Activated T-cell treated with anti-CD3 and anti-CD28 coated beads, Interleukin-2, amount 50 U/mL, for 4 hours (primary cell): ENCODE results near the gene IFRD1. TPM values are rescaled to one million over a fixed set of nuclear protein-coding genes. Genes with fewer than 3 reads are reported as not detected.
"Not testable (repeated sequence)": the region's sequence is repeated elsewhere in the genome, so short reads cannot be mapped to it uniquely, and the experiment has no call there.

Experiments
- ATAC-seq, 2 donors: fragments of 200-7000 bp; cut with Tn5 transposase; one replicate each; pipeline ENCODE4 v1.10.0; 2021
- DNase-seq: peaks from one replicate; pipeline ENCODE4 v3.0.0-alpha.2; 2020
- H3K27me3 Mint-ChIP-seq: one replicate; pipeline ENCODE4 v1.8.0; 2021; ENCODE audit warnings: low read depth, mixed read lengths
- H3K36me3 Mint-ChIP-seq: one replicate; pipeline ENCODE4 v1.8.0; 2022; ENCODE audit warnings: mixed read lengths; ENCODE audit not compliant: insufficient read depth
- H3K4me1 Mint-ChIP-seq: one replicate; pipeline ENCODE4 v1.8.0; 2021; ENCODE audit warnings: low read depth, mixed read lengths
- H3K4me3 Mint-ChIP-seq: one replicate; pipeline ENCODE4 v1.8.0; 2021; ENCODE audit warnings: mild to moderate bottlenecking, moderate library complexity, mixed read lengths
- H3K9me3 Mint-ChIP-seq: one replicate; pipeline ENCODE4 v1.8.0; 2021; ENCODE audit warnings: mixed read lengths
- total RNA-seq, 3 donors: library from RNA; stranded (reverse); gene quantifications; one replicate each; pipeline ENCODE4 v1.2.1, GENCODE V29; 2021

Gene IFRD1
- total RNA-seq, 3 donors from 2014 or later, result 83.5 to 90.2 (median 86.8) TPM

DNA sequence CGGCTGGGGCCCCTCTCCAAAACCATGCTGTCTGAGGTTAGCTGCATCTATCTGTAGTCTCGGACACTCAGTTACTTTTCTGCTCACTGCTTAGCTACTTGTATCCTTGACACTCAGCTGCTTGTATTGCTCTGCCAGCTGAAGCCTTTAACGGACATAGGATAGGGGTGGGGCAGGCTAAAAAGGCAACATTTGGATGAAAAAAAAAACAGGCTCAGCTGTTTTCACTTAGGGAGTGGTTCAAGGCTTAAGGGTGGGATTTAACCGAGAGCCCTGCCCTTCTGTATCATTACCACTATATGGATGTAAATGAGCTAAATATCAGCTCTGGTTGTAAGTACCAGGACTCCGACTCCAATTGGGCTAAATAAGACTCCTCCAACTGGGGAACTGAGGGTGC lies 59.1 kb downstream of the IFRD1 start:
- no peaks in the 10 kb centered on the region for H3K36me3 Mint-ChIP-seq
- DNase-seq (no peak), ATAC-seq (no peak)
- no peaks in the 10 kb centered on the region for H3K9me3 Mint-ChIP-seq
- H3K4me3 Mint-ChIP-seq, result no peak overlapping the region
- H3K27me3 Mint-ChIP-seq, result peaks cover 12% of the 10 kb centered on the region
- no peaks in the 10 kb centered on the region for H3K4me1 Mint-ChIP-seq

DNA sequence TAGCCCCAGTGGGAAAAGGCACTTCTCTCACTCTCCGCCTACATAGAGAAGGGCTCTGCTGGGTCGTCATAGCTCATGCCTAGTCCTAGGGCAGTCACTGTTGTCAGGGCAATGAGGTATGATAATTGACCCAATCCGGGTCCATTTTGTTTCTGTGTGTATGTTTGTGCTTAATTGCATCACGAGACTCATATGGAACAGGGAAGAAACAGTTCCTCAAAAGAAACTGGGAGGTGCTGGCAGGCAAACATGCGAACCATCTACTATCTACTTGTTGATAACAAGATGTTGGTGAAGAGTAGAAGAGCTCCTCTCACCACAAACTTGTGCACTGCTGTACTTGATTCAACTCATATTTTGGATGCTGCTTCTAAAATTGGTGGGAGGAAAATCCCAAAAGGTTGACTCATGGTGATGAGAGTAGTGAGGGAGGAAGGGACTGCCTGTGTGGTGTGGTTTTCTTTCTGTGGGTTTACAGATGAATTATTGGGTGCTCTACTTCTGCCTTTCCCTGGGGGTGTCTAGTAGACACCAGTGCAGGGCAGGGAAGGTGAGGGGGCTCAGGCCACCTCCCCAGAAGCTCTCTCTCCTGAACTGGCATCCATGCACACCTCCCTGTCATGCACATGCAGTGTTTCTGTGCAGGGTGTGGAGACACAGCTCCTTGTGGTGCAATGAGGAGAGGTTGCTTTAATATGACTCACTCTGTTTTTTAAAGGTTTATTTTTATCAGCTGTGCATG lies 59.9 kb downstream of the IFRD1 start:
- no peaks in the 10 kb centered on the region for H3K4me1 Mint-ChIP-seq
- peak; percentile 63 to 76 for ATAC-seq

DNA sequence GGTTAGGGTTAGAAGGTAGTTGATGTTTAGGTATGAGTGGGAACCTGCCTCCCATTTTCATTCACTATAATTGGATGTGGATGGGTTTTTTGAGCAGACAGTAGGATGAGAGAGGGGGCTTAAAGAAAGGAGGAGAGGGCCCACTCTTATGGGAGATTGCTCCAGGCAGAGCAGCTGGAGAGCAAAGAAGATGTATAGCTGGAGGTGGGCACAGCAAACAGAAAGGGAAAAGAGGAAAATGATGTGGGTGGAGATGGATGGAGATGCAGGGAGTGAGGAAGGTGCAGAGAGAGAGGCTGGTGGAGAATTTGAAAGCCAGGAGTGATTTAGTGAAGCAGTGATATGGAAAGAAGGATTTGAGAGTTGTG lies 60.5 kb downstream of the IFRD1 start:
- ATAC-seq (no peak), DNase-seq (no peak)
- no peaks in the 10 kb centered on the region for H3K9me3 Mint-ChIP-seq
- peaks cover 13% of the 10 kb centered on the region for H3K27me3 Mint-ChIP-seq
- H3K36me3 Mint-ChIP-seq, result no peaks in the 10 kb centered on the region
- no peak overlapping the region for H3K4me3 Mint-ChIP-seq
- H3K4me1 Mint-ChIP-seq, result no peaks in the 10 kb centered on the region

More for the DNA sequence above, 59.9 kb downstream of the IFRD1 start:
- Mint-ChIP-seq H3K27me3 (peaks cover 12% of the 10 kb centered on the region), H3K4me3 (no peak overlapping the region), H3K9me3 (no peaks in the 10 kb centered on the region), H3K36me3 (no peaks in the 10 kb centered on the region)
- no peak for DNase-seq

DNA sequence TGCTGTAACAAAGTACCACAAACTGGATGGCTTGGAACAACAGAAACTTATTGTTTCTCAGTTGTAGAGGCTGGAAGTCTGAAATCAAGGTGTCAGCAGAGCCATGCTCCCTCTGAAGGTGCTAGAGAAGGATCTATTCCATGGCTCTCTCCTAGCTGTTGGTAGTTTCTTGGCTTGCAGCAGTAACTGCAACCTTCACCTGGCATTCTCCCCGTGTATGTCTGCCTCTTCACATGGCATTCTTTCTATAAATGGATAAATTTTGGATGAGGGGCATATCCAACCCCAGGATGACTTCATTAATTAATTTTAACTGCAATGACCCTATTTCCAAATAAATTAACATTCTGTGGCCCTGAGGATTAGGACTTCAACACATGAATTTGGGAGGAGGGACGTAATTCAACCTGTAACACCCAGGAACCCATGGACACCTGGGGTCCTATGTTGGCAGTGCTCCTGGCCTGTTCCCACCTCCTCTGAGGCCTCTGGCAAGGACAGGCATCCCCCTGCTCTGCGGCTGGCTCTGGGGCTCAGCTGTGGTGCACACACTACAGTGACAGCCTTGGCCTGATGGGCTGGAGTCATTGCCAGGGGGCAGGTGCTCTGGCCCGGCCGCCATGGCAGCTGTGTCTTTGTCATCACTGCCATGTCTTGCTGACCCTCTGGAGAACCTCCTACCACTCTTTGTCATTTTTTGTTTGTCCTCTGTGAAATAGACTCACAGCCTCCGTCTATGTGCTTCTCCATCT lies 61.4 kb downstream of the IFRD1 start:
- Mint-ChIP-seq H3K27me3 (peaks cover 14% of the 10 kb centered on the region), H3K4me3 (no peak overlapping the region), H3K4me1 (no peaks in the 10 kb centered on the region), H3K9me3 (no peaks in the 10 kb centered on the region), H3K36me3 (no peaks in the 10 kb centered on the region)
- DNase-seq, result no peak
- ATAC-seq, result no peak

DNA sequence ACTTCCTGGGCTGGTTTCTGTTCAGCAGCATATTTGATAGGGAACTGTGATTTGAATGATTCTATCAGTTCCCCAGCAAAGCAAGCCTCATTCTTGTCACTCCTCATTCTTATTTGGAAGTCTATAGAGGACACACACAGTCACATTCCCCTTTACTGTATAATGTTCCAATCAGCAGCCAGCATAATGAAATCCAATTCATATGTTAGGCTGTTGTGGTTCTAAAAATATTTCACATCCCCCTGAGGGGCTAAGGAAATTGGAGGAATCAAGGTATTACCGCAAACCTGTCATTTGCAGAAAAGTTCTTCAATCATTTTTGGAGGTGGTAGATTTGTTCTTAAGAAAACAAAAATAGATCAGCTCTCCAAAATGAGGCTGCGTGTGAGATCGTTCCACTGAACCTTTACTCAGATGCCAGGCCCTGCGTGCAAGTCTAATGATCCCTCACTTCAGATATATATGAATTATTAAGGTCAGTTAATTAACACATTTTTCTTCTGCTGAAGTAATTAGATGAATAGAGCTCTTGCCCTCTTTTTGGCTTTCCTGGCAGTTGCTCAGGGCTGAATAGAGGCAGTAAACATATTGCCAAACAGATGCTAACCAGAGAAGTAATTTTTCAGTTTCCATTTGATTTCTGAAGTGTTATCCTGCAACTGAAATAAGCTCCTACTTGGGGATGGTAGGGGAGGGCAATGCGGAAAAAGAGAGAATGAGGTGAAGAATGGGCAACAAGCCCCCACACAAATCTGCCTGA lies 62.4 kb downstream of the IFRD1 start:
- ATAC-seq (no peak), DNase-seq (no peak)
- Mint-ChIP-seq H3K27me3 (peaks cover 19% of the 10 kb centered on the region), H3K4me3 (no peak overlapping the region), H3K36me3 (no peaks in the 10 kb centered on the region), H3K9me3 (no peaks in the 10 kb centered on the region), H3K4me1 (no peaks in the 10 kb centered on the region)

DNA sequence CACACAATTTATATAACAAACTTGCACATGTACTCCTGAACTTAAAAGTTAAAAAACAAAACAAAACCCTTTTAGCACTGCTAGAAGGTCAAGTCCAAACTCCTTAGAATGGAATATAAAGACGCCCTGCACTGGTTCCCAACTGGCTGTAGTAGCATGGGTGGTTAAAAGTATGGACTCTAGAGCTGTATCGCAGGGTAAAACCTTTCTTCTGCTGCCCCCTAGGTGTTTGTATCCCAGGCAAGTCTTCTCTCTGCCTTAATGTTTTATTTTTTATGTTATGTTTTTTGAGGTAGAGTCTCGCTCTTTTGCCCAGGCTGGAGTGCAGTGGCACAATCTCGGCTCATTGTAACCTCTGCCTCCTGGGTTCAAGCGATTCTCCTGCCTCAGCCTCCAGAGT lies 65.7 kb downstream of the IFRD1 start:
- Mint-ChIP-seq H3K9me3 (no peaks in the 10 kb centered on the region), H3K4me3 (no peak overlapping the region), H3K4me1 (no peaks in the 10 kb centered on the region), H3K27me3 (peaks cover 19% of the 10 kb centered on the region), H3K36me3 (no peaks in the 10 kb centered on the region)
- DNase-seq, result no peak
- ATAC-seq, result no peak

DNA sequence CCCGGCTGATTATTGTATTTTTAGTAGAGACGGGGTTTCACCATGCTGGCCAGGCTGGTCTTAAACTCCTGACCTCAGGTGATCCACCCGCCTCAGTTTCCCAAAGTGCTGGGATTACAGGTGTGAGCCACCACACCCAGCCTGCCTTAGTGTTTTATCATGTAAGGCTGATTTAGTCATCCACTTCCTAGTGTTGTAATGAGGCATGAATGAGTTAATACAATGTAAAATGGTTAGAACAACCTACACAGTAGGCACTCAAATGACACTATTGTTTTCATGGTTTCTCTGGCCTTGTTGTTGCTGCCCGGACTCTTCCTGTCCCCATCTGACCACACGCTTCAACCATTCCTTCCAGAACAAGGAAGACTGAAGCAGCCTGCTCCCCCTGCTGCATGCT lies 66.2 kb downstream of the IFRD1 start:
- H3K4me3 Mint-ChIP-seq, H3K4me1 Mint-ChIP-seq, H3K9me3 Mint-ChIP-seq, H3K36me3 Mint-ChIP-seq, ATAC-seq, DNase-seq: not testable (repeated sequence)
- H3K27me3 Mint-ChIP-seq, result peaks cover 19% of the 10 kb centered on the region

DNA sequence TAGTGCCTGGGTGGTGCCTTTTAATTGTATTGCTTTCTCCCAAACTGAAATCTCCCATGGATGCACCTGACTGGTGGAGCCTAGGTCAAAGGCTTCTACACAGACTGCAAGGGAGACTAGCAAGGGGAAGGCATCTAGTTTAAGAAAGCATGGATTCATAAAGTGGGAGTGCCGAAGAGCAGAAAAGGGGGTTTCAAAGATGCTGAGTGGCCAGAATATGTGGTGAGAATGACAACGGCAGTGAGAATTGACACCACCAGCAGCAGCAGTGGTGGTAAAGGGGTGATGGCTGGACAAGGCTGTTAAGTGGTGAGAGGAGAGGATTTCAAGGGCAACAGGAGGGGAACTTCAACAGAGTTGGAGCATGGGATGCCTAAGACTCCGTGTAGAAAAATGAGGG lies 67.2 kb downstream of the IFRD1 start:
- DNase-seq, result no peak
- ATAC-seq, result no peak
- Mint-ChIP-seq H3K36me3 (no peaks in the 10 kb centered on the region), H3K27me3 (peaks cover 16% of the 10 kb centered on the region), H3K4me3 (no peak overlapping the region), H3K9me3 (no peaks in the 10 kb centered on the region), H3K4me1 (no peaks in the 10 kb centered on the region)

DNA sequence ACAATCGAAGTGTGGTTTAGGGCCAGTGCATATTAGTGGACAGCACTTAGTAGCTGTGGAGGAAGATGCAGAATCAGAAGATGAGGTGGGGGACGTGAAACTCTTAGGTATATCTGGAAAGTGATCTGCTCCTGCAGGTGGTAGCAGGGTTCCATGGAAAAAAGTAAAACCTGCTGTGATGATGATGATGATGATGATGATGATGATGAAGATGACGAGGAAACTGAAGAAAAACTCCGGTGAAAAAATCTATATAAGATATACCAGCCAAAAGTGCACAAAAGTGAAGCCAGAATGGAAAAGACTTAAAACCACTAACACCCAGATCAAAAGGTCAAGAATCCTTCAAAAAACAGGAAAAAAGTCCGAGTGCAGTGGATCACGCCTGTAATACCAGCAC lies 70.5 kb downstream of the IFRD1 start:
- no peaks in the 10 kb centered on the region for H3K36me3 Mint-ChIP-seq
- H3K4me3 Mint-ChIP-seq, result no peak overlapping the region
- no peaks in the 10 kb centered on the region for H3K4me1 Mint-ChIP-seq
- H3K27me3 Mint-ChIP-seq, result peaks cover 16% of the 10 kb centered on the region
- ATAC-seq, result no peak
- no peaks in the 10 kb centered on the region for H3K9me3 Mint-ChIP-seq
- DNase-seq, result no peak

DNA sequence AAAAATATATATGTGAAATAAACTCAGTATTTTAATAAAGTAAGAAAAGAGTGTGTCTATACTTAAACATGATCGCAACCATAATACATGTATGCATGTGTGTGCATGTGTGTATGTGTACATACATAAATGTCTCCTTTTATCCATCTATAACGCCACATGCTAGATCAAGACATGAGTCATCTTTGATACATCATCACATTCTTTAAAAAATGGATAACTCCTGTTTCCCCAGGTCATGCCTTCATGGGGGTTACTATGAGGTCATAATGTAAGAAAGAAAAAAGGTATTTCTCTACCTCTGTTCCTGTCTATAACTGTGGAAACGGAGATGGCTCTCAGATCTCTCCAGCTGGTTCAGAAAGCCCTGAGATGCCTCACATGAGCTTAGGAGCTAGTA lies 71.7 kb downstream of the IFRD1 start:
- Mint-ChIP-seq H3K4me3 (no peak overlapping the region), H3K36me3 (no peaks in the 10 kb centered on the region), H3K4me1 (no peaks in the 10 kb centered on the region), H3K9me3 (no peaks in the 10 kb centered on the region), H3K27me3 (peaks cover 13% of the 10 kb centered on the region)
- ATAC-seq, result no peak
- DNase-seq, result no peak

DNA sequence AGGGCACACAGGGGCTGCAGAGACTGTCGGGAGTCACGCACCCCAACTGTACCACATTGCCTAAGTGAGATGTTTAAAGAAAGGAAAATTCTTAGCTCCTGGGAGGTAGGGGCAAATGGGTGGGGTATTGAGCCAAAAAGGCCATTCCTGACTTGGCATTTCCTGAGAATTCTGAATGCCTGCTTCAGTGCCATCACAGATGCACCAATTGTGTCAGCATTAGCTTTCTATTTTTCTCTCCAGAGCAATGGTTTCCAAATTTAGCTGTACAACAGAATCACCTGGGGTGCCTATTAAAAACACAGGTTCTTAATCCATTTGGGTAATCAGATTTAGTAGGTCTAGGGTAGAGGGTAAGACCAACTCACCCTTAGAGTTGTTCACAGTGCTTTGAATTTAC lies 73.6 kb downstream of the IFRD1 start:
- peaks cover 9% of the 10 kb centered on the region for H3K27me3 Mint-ChIP-seq
- no peaks in the 10 kb centered on the region for H3K4me1 Mint-ChIP-seq
- no peaks in the 10 kb centered on the region for H3K36me3 Mint-ChIP-seq
- no peak overlapping the region for H3K4me3 Mint-ChIP-seq
- no peak for DNase-seq
- no peak for ATAC-seq
- no peaks in the 10 kb centered on the region for H3K9me3 Mint-ChIP-seq

Other genes starting within 250 kb of the IFRD1 start
- gene DOCK4, start 244.1 kb upstream of the IFRD1 start, total RNA-seq, result 1 to 10 TPM; 1.1 to 2.1 (median 2.1) TPM
- 10 to 100 TPM; 11.3 to 13.9 (median 13.0) TPM for gene ZNF277, start 243.8 kb upstream of the IFRD1 start, total RNA-seq
- under 1 TPM; 0.51 to 0.82 (median 0.63) TPM for gene LSMEM1, start 30.5 kb downstream of the IFRD1 start, total RNA-seq